ENCODE measurements around the gene SLC16A9.

The SLC16A9 gene

DNA sequence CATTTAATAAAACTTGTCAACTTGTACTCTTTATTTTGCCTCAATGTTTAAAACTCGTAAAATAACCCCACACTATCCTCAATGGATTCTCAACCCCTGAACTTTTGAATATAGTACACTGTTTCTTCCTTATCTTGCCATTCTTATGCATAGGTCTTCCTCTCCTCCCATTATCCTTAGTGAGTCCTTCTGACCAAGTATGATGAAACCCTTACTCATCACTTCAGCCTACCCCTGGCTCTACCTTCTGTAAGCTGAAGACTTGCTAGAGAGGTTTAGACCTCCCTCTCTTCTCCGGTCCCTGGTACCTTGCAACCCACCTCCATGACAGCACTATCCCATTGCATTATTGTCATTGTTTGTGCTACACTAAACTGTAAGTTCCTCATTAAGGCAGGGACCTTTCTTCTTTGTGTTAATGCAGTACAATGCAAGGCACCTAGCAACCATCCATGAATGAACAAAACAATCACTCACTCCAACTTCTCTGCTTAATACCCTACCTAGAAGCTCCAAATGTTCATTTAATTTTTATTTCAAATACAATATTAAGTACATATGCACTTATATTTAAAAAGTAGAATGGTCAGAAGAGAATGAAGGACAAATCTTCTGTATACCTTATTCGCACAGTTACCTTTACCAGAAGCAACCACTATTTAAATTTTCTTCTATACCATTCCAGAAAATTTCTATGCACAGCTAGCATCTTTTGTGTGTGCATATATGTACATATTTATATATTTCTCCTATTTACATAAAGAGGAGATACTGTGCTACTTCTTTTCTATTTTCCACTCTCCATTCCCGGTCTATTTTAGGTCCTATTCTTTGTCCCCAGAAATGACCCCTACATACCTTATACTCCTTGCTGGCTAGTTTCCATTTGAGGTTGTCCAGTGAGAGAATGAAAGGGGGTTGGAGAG lies 77.5 kb downstream of the SLC16A9 start:
- Histone ChIP-seq H3K9me3 (ENCODE audit: control insufficient read depth, low read length) (no peaks in the 10 kb centered on the region), H3K9ac (ENCODE audit: low read length) (no peak overlapping the region), H3K36me3 (ENCODE audit: control insufficient read depth, insufficient read depth, low read length) (no peaks in the 10 kb centered on the region), H3K4me3 (ENCODE audit: low read length) (no peak overlapping the region), H3K27me3 (ENCODE audit: control insufficient read depth, insufficient read depth, low read length) (peaks cover 4% of the 10 kb centered on the region), H3K4me1 (ENCODE audit: control insufficient read depth, insufficient read depth, low read length) (no peaks in the 10 kb centered on the region)

- no peak overlapping the region for H3K4me3 ChIP-seq (ENCODE audit: low read length)
- no peak overlapping the region for H3K9ac ChIP-seq (ENCODE audit: low read length)
- no peaks in the 10 kb centered on the region for H3K9me3 ChIP-seq (ENCODE audit: control insufficient read depth, low read length)
- H3K36me3 ChIP-seq (ENCODE audit: control insufficient read depth, insufficient read depth, low read length), result no peaks in the 10 kb centered on the region
- peaks cover 4% of the 10 kb centered on the region for H3K27me3 ChIP-seq (ENCODE audit: control insufficient read depth, insufficient read depth, low read length)
- no peaks in the 10 kb centered on the region for H3K4me1 ChIP-seq (ENCODE audit: control insufficient read depth, insufficient read depth, low read length)
These were observed 78.4 kb downstream of the SLC16A9 start for GRCh38 chr10:59631237-59631636.

DNA sequence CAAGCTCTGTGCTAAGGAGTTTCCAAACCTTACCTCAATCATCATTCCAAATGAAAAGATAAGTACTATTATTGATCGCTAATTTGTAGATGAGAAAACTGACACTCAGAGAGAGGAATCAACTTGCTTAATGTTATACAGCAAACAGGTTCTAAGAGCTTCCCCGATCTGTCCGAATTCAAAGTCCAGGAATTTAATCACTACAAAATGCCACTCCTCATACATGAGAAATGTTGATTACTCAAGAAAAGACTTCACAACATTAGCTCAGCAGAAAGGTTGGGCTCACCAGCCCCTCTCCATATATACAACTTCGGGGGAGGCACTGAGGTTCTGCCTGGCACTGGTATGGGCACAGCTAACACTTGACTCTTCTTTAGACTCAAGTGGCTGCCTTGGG lies 80.7 kb downstream of the SLC16A9 start:
- Histone ChIP-seq H3K36me3 (ENCODE audit: control insufficient read depth, insufficient read depth, low read length) (no peaks in the 10 kb centered on the region), H3K27me3 (ENCODE audit: control insufficient read depth, insufficient read depth, low read length) (peaks cover 4% of the 10 kb centered on the region), H3K9me3 (ENCODE audit: control insufficient read depth, low read length) (no peaks in the 10 kb centered on the region), H3K9ac (ENCODE audit: low read length) (no peak overlapping the region), H3K4me1 (ENCODE audit: control insufficient read depth, insufficient read depth, low read length) (no peaks in the 10 kb centered on the region), H3K4me3 (ENCODE audit: low read length) (no peak overlapping the region)

- no peak overlapping the region for H3K4me3 ChIP-seq (ENCODE audit: low read length)
- H3K9ac ChIP-seq (ENCODE audit: low read length), result no peak overlapping the region
- no peaks in the 10 kb centered on the region for H3K36me3 ChIP-seq (ENCODE audit: control insufficient read depth, insufficient read depth, low read length)
- H3K4me1 ChIP-seq (ENCODE audit: control insufficient read depth, insufficient read depth, low read length), result no peaks in the 10 kb centered on the region
- H3K9me3 ChIP-seq (ENCODE audit: control insufficient read depth, low read length), result no peaks in the 10 kb centered on the region
- peaks cover 4% of the 10 kb centered on the region for H3K27me3 ChIP-seq (ENCODE audit: control insufficient read depth, insufficient read depth, low read length)
These were observed 81.2 kb downstream of the SLC16A9 start for GRCh38 chr10:59628456-59628855.

DNA sequence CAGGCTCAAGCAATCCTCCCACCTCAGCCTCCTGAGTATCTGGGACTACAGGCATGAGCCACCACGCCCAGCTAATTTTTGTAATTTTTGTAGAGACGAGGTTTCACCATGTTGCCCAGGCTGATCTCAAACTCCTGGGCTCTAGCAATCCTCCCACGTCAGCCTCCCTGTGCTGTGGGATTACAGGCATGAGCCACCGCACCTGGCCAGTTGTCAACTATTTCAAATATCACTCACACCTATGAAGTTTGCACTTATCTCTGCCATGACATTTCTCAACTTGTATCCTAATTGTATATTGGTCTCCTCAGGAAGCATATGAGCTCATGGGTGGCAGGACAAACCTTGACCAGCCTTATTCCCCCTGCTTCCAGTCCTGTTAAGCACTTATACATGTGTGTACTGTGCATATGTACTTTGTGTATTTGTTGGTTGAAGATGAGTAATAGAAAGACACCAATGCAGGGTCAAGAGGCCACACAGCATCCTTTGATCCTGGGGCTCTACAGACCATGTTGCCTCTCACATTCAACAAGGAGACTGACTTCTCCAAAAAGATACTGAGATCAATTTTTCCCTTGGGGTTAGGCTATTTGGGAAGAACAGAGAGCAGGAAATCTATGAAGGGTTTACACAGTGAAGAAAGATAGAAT lies 82.2 kb downstream of the SLC16A9 start:
- H3K9ac ChIP-seq (ENCODE audit: low read length), result no peak overlapping the region

DNA sequence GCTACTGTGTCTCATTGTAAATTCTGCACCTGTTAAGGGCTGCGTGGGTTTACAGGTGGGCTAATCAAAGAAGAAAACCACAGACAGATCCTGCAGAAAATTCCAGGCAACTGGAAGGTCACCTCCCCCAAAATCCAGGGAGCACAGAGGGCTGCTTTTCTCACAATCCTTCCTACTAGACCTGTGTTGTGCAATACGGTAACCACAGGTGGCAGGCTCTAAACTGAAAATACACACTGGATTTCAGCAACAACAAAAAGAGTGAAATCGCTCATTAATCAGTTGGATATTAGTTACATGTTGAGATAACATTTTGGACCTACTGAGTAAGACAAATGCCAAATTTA lies 83.2 kb downstream of the SLC16A9 start:
- Histone ChIP-seq H3K9ac (ENCODE audit: low read length) (no peak overlapping the region), H3K9me3 (ENCODE audit: control insufficient read depth, low read length) (no peaks in the 10 kb centered on the region), H3K4me1 (ENCODE audit: control insufficient read depth, insufficient read depth, low read length) (no peaks in the 10 kb centered on the region), H3K27me3 (ENCODE audit: control insufficient read depth, insufficient read depth, low read length) (no peaks in the 10 kb centered on the region), H3K36me3 (ENCODE audit: control insufficient read depth, insufficient read depth, low read length) (no peaks in the 10 kb centered on the region), H3K4me3 (ENCODE audit: low read length) (no peak overlapping the region)

More for the DNA sequence above, 82.2 kb downstream of the SLC16A9 start:
- H3K4me1 ChIP-seq (ENCODE audit: control insufficient read depth, insufficient read depth, low read length), result no peaks in the 10 kb centered on the region
- no peaks in the 10 kb centered on the region for H3K9me3 ChIP-seq (ENCODE audit: control insufficient read depth, low read length)
- no peak overlapping the region for H3K4me3 ChIP-seq (ENCODE audit: low read length)
- H3K27me3 ChIP-seq (ENCODE audit: control insufficient read depth, insufficient read depth, low read length), result no peaks in the 10 kb centered on the region
- no peaks in the 10 kb centered on the region for H3K36me3 ChIP-seq (ENCODE audit: control insufficient read depth, insufficient read depth, low read length)

GRCh38 chr10:59625721-59626522 lies 83.7 kb downstream of the SLC16A9 start:
- Histone ChIP-seq H3K4me1 (ENCODE audit: control insufficient read depth, insufficient read depth, low read length) (no peaks in the 10 kb centered on the region), H3K9me3 (ENCODE audit: control insufficient read depth, low read length) (no peaks in the 10 kb centered on the region), H3K36me3 (ENCODE audit: control insufficient read depth, insufficient read depth, low read length) (no peaks in the 10 kb centered on the region), H3K9ac (ENCODE audit: low read length) (no peak overlapping the region), H3K4me3 (ENCODE audit: low read length) (no peak overlapping the region), H3K27me3 (ENCODE audit: control insufficient read depth, insufficient read depth, low read length) (no peaks in the 10 kb centered on the region)

- no peaks in the 10 kb centered on the region for H3K9me3 ChIP-seq (ENCODE audit: control insufficient read depth, low read length)
These were observed 84.7 kb downstream of the SLC16A9 start for GRCh38 chr10:59624951-59625350.

GRCh38 chr10:59624136-59624535 lies 85.5 kb downstream of the SLC16A9 start:
- H3K27me3 ChIP-seq (ENCODE audit: control insufficient read depth, insufficient read depth, low read length), result no peaks in the 10 kb centered on the region
- H3K9ac ChIP-seq (ENCODE audit: low read length), result no peak overlapping the region
- no peaks in the 10 kb centered on the region for H3K9me3 ChIP-seq (ENCODE audit: control insufficient read depth, low read length)
- H3K4me1 ChIP-seq (ENCODE audit: control insufficient read depth, insufficient read depth, low read length), result no peaks in the 10 kb centered on the region
- H3K4me3 ChIP-seq (ENCODE audit: low read length), result no peak overlapping the region
- no peaks in the 10 kb centered on the region for H3K36me3 ChIP-seq (ENCODE audit: control insufficient read depth, insufficient read depth, low read length)

More at GRCh38 chr10:59624951-59625350, 84.7 kb downstream of the SLC16A9 start:
- Histone ChIP-seq H3K9ac (ENCODE audit: low read length) (no peak overlapping the region), H3K27me3 (ENCODE audit: control insufficient read depth, insufficient read depth, low read length) (no peaks in the 10 kb centered on the region), H3K4me1 (ENCODE audit: control insufficient read depth, insufficient read depth, low read length) (no peaks in the 10 kb centered on the region), H3K36me3 (ENCODE audit: control insufficient read depth, insufficient read depth, low read length) (no peaks in the 10 kb centered on the region), H3K4me3 (ENCODE audit: low read length) (no peak overlapping the region)

GRCh38 chr10:59623133-59624121 lies 86.2 kb downstream of the SLC16A9 start:
- H3K4me1 ChIP-seq (ENCODE audit: control insufficient read depth, insufficient read depth, low read length), result no peaks in the 10 kb centered on the region
- no peak overlapping the region for H3K9ac ChIP-seq (ENCODE audit: low read length)
- H3K9me3 ChIP-seq (ENCODE audit: control insufficient read depth, low read length), result no peaks in the 10 kb centered on the region
- no peak overlapping the region for H3K4me3 ChIP-seq (ENCODE audit: low read length)
- no peaks in the 10 kb centered on the region for H3K36me3 ChIP-seq (ENCODE audit: control insufficient read depth, insufficient read depth, low read length)
- no peaks in the 10 kb centered on the region for H3K27me3 ChIP-seq (ENCODE audit: control insufficient read depth, insufficient read depth, low read length)
